ENCODE data around the gene TBCC.
"Not testable (repeated sequence)": the region's sequence is repeated elsewhere in the genome, so short reads cannot be mapped to it uniquely, and the experiment has no call there.

TBCC gene

DNA sequence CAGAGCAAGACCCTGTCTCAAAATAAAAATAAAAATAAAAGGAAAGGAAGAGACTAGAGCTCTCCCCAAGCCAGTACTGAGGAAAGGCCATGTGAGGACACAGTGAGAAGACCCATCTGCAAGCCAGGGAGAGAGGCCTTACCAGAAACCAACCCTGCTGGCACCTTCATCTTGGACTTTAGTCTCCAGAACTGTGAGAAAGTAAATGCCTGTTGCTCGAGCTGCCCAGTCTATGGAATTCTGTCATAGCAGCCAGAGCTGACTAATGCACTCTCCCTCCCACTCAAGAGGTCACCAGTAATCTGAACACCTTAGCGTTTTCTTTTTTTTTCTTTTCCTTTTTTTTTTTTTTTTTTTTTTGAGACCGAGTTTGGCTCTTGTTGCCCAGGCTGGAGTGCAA, 16.2 kb downstream of the TBCC start:
- DNase-seq (ENCODE audit: low spot score): no peak

DNA sequence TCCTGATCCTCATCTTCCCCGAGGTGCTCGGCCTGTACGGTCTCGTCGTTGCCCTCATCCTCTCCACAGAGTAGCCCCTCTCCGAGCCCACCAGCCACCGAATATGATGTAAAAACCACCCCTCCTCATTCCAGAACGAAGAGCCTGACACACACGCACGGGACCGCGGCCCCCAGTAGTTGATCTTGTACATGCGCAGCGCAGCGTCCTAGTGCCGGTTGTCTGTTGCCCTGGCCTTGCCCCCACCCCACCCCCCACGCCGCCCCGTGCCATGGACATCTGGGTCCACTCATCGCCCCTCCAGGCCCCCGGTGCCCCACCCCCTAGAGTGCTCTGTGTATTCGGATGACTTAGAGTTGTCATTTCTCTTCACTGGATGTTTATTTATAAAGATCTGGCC, 18.3 kb downstream of the TBCC start:
- no peak for DNase-seq (ENCODE audit: low spot score)

DNA sequence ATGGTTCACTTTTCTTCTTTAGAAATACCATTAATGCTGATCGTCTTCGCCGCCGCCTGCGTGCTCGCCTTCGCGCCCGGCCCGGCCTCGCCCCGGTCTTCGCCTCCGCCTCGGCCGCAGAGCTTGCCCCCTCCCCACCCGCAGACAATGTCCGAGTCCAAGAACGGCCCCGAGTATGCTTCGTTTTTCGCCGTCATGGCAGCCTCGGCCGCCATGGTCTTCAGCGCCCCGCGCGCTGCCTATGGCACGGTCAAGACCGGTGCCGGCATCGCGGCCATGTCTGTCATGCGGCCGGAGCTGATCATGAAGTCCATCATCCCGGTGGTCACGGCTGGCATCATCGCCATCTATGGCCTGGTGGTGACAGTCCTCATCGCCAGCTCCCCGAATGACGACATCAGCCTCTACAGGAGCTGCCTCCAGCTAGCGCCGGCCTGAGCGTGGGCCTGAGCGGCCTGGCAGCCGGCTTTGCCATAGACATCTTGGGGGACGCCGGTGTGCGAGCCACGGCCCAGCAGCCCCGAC, 18.8 kb downstream of the TBCC start:
- no peak for DNase-seq (ENCODE audit: low spot score)

DNA sequence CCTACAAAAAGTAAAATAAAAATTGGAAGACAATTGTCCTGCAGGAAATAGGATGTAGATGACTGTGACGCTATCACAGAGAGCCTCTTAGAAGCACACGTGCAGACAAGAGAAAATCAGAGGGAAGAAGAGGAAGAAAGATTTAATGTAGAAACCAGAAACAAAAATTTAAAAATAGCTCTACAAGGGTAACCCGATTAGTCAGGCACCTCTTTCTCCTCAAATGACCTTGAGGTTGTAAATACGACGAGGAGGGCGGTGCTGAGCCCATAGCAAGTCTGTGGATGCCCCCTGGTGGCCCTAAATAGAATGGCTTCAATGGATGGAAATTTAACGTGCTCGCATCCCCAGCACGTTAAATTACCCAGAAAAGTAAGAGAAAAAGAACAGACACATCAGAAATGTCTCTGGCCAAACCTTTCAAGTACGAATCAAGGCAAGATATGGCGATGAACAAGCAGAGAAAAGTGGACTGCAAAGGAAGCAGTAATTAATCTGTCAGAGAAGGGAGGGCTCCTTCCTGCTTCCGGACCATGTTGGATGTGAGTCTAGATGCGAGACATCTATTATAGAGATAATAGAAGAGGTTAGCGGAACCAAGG, 19.3 kb downstream of the TBCC start:
- peak; percentile 86 for DNase-seq (ENCODE audit: low spot score)

DNA sequence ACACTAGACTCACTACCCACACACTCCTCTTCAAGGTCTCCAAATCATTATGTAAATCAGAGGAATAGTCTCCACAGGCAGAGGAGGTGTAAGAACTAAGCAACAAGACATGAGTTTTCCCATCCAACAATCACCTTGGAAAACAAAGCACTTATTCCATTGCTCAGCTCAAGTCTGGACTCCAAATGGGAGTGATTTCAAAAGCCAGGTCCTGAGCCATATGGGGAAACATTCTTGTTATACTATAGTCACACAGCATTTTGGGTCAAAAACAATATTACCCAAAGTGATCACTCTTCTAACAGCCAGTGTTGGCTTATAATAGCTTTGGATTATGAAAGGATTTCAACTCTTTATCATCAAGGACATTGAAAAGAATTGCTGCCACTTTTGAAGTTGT, 19.9 kb downstream of the TBCC start:
- no peak for DNase-seq (ENCODE audit: low spot score)

DNA sequence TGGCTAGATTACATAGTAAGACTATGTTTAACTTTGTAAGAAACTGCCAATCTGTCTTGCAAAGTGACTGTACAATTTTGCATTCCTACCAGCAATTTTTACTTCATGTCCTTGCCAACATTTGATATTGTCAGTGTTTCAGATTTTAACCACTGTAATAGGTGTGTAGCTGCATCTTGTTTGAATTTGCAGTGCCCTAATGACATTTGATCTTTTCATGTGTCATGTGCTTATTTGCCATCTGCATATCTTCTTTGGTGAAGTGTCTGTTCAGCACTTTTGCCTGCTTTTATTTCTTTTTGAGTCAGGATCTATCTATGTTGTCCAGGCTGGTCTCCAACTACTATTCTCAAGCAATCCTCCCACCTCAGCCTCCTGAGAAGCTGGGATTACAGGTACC, 21.1 kb downstream of the TBCC start:
- DNase-seq (ENCODE audit: low spot score): no peak

DNA sequence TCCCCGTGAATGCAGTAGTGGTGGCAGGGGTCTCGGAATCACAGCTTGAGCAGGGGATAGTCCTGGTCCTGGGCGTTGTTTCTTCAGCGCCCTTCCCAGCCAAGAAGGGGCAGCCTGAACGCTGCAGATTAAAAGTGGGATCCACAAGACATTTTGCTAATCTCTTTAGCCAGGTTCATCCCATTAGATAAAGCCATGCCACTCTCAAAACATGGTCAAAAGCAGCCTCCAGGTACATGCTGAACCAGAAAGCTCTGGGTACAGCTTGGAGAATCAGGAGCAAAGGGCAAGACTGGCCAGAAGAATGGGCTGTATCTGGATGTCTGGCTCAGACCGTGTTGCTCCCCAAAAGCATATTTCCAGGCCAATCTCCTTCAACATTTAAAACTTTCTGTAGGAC, 23.4 kb downstream of the TBCC start, which contains the start of gene PRPH2:
PRPH2 (minus strand) TSS at position 101 of the 400 bp plus-strand sequence. CDS start 263 bp downstream, outside the sequence.
- no peak for DNase-seq (ENCODE audit: low spot score)

DNA sequence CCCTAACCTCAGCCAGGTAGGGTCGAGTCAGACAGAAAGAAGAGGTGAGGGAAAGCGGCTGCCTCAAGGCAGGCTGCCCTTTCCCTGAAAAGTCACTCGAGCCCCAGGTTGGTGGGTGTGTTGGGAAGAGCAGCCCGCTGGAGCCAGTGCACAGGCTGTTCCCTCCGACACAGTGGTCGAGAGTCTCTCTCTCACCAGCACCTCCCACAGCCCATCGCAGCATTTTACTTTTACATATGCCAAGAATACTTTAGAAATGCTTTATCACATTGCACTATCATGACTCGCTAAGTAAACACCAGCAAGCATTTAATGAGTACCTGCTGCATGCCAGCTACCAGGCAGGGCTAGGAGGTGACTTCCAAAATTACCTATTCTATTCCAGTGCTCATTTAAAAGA, 25.2 kb downstream of the TBCC start:
- DNase-seq (ENCODE audit: low spot score): no peak

DNA sequence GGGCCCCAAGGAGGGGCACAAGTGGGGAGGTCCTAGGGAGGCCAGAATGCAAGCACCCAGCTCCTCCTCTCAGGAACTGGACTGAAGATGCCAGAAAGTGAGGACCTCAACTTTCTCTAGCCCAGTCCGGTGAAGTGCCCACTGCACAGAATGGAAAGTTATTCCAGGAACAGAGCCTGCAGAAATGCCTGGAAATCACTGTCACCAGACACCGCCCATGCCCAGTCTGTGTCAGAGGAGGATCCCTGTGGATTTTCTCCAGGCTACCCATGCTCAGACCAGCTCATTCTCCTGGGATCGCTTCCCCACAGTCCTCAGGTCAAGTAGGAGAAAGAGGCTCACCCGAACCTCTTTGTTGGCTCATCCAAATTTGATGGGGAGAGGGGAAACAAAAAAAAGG, 30.0 kb downstream of the TBCC start:
- DNase-seq (ENCODE audit: low spot score): no peak

DNA sequence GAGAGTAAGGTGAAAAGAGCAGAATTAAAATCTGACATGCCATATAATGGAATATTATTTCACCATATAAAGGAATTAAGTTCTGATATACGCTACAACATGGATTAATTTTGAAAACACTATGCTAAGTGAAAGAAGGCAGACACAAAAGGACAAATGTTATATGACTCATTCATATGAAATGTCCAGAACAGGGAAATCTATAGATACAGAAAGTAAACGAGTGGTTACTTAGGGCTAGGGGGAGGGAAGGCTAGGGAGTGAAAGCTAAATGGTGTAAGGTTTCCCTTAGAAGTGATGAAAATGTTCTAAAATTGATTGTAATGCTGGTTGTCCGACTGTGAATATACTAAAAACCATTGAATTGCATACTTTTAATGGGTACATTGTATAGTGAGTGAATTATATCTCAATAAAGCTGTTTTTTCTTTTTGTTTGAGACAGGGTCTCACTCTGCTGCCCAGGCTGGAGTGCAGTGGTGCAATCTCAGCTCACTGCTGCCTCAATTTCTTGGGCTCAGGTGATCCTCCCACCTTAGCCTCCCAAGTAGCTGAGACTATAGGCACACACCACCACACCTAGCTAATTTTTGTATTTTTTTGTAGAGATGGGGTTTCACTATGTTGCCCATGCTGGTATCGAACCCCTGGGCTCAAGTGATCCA, 31.7 kb downstream of the TBCC start:
- no peak for DNase-seq (ENCODE audit: low spot score)

DNA sequence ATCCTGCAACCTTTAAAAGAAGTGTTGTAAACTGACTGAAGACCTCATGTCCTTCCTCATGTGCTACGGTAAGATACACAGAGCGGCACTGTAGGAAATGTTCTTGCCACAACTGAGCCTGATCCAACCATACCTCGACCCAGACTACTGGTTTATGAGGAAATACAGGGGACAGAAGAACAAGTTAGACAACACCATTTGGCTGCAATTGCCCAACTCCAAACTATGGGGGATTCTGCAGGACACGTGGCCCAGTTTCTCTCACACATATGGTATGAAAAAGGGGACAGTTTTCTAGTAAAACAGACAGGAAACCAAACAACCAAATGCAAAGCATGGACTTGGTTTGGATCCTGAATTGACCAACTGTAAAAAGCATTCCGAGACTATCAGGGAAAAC, 34.0 kb downstream of the TBCC start:
- no peak for DNase-seq (ENCODE audit: low spot score)

DNA sequence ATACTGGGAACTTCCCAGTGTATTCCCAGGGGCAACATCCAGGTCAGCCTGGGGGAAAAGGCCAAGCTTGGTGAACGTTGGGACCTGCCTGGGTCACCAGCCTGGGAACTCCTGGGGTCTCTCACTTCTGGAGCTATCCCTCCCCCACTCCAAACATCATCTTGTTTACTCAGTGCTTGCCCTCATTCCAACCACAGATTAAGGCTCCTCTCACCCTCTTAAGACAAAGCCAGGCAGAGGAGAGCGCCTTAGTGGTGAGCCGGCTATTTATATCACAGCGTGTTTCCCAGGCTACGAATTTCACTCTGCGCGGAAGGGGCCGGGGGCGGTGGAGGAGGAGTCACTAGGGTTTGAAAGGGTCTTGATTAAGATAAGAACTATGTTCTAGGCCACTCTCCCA, 35.6 kb downstream of the TBCC start:
- DNase-seq (ENCODE audit: low spot score): no peak

DNA sequence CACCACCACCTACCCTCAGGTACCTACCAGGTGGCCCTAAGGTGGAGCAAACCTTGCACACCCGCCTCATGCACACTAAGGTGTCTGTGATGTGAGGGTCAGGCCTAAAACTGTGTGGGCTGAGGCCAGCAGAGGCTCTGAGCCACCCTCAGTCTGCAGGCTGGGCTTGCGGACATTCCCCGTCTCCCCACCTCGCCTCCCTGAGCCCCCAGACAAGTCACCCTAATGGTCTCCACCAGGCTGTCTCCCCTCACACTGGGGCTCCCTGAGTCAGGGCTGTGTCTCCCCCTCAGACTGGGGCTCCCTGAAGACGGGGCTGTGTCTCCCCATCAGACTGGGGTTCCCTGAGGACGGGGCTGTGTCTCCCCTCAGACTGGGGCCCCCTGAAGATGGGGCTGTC, 36.0 kb downstream of the TBCC start:
- DNase-seq (ENCODE audit: low spot score): no peak

DNA sequence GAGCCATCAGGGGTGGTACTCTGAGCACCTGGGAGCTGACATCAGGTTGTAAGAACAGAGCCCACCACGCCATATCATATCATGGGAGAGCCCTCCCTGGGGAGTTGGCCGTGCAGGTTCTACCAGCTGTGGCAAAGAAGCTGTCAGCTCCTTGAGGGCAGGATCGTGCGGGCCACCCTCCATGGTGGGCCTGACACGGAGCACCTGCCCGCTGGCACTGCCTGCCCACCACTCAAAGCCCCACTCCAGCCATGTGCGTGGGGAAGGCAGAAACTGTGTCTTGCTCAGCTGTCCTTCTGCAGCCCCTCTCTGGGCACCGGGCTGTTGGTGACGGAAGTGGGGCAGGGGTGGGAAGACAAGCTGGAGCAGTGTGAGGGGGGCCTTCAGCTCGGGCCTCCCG, 37.8 kb downstream of the TBCC start:
- no peak for DNase-seq (ENCODE audit: low spot score)

DNA sequence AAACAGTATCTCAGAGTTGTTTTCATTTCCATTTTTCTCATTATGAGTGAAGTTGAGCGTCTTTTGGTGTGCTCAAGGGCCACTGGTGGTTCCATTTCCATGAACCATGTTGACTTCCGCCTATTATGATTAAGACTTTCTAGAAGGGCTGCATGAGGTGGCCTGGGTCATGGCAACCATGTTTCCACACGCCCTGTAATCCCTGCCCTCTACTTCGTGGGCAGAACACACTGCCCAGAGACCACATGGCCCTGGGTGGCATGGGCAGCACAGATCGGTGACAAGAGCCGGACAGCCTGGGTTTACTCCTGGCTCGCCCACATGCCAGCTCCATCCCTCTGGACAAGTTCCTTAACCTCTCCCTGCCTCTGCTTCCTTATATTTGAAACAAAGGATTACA, 38.3 kb downstream of the TBCC start:
- DNase-seq (ENCODE audit: low spot score): no peak

DNA sequence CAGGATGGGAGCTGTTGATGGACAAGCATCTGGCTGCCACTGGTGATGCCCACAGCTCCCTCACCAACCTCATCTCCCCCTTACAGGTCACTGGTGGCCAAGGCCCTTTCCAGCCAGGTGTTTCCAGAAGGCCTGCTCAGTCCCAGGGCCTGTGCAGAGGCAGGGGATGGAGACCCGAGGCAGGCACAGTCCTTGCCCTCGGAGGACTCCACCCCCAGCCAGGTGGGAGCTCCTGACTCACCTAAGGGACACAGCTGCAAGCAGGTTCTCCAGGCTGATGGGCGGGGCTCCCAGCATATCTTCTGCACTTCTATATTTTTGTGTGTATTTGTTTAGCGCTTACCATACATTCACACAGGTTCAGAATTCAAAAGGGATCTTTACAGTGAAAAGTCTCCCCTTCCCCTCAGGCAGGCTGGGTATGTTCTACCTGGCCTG, 40.9 kb downstream of the TBCC start:
- DNase-seq (ENCODE audit: low spot score): no peak

DNA sequence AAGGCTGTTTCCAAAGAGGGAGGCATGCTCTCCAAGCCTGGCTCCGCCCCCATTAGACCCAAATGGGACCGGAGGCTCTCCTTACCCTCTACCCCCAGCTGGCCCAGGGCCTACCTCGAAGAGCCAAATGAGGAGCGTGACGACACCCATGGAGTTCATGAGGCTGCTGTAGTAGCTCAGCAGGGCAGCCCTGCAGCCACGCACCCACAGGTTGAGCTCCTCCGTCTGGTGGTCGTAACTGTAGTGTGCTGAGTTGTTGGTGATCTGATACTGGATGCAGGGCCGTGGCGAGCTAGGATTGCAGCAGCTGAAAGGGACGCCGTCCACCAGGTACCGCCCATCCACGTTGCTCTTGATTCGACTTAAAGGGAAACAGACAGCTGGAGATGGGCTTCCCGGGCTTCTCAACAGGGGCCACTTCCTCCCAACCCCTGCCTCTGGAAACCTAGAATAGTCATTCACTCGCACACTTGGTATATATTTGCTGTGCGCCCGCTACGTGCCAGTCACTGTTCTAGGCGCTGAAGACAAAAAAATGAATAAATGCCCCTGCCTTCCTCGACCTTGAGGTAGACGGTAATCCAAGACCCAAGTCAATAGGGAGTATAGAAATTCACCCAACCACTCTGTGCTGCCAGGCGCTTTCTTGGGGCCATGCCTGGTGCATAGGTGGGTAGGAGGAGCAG, 41.5 kb downstream of the TBCC start:
- no peak for DNase-seq (ENCODE audit: low spot score)

DNA sequence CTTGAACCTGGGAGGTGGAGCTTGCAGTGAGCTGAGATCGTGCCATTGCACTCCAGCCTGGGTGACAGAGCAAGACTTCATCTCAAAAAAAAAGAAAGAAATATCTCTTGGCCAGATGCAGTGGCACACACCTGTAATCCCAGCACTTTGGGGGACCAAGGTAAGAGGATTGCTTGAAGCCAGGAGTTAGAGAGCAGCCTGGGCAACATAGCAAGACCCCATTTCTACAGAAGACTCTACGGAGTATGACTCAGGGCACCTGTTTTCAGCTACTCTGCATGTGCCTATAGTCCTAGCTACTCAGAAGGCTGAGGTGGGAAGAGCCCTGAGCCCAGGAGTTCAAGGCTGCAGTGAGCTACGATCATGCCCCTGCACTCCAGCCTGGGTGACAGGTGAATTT, 43.1 kb downstream of the TBCC start:
- DNase-seq (ENCODE audit: low spot score): not testable (repeated sequence)

DNA sequence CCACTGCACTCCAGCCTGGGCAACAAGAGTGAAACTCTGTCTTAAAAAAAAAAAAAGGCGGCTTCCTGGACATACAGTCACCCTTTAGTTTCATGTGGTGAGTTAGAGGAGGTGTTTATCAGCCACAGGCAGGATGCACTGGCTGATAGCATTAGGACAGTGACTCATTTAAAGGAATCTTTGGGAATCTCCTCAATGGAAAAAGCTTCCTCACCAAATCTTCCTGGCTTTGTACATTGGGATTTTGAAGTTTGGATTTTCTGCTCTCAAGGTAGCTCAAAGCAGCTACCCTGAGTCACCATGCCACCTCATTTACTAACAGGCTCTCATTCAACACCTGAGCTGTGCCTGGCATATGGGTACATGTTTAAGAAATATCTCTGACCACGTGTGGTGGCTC, 43.7 kb downstream of the TBCC start:
- no peak for DNase-seq (ENCODE audit: low spot score)

DNA sequence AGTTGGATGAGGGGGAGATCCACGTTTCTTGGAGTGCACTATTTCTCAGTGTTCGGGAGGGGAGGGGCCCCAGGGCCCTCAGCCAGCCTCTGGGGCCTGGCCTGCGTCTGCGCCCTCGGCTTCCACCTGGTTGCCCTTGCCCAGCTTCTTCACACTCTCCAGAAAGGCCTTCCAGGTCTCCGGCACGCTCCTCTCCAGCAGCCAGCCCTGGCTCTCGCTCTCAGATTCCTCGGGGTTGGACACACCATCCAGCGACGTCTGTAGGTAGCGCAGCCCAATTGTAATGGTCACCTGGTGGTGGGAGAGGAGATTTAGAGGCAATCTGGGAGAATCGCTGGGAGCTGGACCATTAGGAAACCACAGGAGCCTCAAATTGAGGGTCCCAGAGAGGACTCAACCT, 47.7 kb downstream of the TBCC start:
- DNase-seq (ENCODE audit: low spot score): no peak

DNA sequence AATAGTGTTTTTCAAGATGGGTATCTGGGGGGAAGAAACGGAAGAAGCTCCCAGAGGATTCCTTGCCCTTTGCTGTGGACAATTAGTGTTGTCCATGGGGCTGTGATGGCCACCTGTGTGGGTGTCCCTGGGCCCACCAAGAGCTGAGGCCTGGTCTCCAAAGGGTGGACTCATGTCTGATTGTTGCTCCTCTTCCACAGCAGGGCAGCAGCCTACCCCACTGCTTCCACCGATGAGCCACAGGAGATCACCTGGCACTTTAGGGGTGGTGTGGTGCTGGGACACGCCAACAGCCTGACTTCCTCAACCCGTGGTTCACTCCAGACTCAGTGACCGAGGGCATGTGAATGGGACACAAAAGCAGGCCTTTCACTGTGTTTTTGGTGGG, 48.6 kb downstream of the TBCC start:
- no peak for DNase-seq (ENCODE audit: low spot score)

DNA sequence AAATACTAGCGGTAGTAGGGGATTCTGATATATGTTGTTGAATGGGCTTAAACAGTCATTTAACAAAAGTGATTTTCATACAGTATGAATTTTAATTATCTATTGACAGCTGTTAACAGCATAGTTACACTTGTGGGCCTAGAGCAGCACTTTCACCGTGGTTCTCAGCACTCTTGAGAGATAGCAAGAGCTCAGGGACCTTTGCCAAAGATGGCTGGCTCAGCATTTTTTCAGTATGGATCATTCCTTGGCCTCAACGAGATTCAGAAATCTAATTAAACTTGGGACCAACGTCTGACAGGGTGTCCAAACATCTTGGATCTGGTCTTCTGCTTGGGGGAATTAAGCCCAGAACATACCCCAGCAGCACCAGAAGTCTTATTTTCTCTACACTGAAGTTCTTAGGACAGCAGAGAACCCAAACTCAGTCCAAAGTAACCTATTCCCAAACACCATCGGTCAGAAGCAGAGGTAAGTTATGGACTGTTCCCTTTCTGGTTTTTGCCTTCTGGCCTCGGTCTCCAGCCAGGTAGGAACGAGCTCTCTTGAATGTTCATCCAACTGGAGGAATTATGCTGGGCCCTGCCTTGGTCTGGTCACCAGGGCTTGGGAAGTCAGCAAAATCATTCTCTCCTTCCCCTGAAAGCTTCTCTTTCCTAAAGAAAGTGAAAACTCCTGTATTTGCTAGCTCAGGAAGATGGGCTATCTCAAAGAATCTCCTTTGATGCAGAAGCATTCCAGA, 49.2 kb downstream of the TBCC start:
- DNase-seq (ENCODE audit: low spot score): no peak

DNA sequence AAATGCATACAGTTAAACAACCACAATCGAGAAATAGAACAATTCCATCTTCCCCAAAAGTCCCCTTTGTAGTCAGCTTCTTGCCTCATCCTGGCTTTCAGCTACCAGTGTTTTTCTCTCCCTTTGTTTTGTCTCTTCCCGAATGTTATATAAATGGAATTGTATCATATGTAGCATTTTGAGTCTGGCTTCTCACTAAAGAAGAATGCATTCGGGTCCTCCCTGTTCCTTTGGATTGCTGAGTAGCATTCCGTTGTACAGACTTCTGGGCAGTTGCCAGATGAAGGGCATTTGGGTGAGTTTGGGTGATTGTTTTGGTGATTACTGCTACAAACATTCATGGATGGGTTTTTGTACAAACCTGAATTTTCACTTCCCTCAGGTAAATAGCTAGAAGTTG, 51.3 kb downstream of the TBCC start:
- no peak for DNase-seq (ENCODE audit: low spot score)
